Measurements from ENCODE around the gene CDV3. TPM values are rescaled to one million over a fixed set of nuclear protein-coding genes. Genes with fewer than 3 reads are reported as not detected.

The CDV3 gene
- total and polyA plus RNA-seq, 12 donors = 27.9 to 182 (median 150) TPM

- H3K36me3 ChIP-seq = no peaks in the 10 kb centered on the region
- 90 to 97% methylated on average over 1 of the region's 1 CpG for WGBS, 2 donors
- no peaks in the 10 kb centered on the region for H3K4me1 ChIP-seq
- no peak for DNase-seq
- no peaks in the 10 kb centered on the region for H3K27me3 ChIP-seq
- intact Hi-C loops (cut with DNase I) = no loop called here
- peaks cover 0 to 18% (median 0%) of the 10 kb centered on the region in 11 donors for H3K9me3 ChIP-seq
- TF ChIP-seq, protein P1, sequence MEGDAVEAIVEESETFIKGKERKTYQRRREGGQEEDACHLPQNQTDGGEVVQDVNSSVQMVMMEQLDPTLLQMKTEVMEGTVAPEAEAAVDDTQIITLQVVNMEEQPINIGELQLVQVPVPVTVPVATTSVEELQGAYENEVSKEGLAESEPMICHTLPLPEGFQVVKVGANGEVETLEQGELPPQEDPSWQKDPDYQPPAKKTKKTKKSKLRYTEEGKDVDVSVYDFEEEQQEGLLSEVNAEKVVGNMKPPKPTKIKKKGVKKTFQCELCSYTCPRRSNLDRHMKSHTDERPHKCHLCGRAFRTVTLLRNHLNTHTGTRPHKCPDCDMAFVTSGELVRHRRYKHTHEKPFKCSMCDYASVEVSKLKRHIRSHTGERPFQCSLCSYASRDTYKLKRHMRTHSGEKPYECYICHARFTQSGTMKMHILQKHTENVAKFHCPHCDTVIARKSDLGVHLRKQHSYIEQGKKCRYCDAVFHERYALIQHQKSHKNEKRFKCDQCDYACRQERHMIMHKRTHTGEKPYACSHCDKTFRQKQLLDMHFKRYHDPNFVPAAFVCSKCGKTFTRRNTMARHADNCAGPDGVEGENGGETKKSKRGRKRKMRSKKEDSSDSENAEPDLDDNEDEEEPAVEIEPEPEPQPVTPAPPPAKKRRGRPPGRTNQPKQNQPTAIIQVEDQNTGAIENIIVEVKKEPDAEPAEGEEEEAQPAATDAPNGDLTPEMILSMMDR (IDR thresholded peaks at IDR 0.05) = no peak
- no peak overlapping the region for H3K4me3 ChIP-seq
- ATAC-seq = no peak
- H3K27ac ChIP-seq = no peak overlapping the region
Observed at GRCh38 chr3:133562376-133562775, 11.1 kb upstream of the CDV3 start.

DNA sequence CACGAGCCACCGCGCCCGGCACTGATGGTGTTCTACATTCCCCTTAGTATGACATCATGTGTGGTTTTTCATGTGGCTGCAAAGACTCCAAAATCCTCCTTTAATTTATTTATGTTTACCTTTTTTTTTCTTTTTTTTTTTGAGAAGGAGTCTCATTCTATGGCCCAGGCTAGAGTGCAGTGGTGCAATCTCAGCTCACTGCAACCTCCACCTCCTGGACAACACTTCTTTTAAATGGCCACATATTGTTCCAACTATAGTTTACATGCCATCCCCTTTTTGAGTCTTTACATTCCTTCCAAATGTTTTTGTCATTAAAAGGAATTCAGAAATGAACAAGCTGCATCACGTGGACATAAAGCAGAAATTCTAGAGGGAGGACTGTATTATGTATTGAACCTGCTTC, 10.3 kb upstream of the CDV3 start:
- peaks cover 0 to 18% (median 0%) of the 10 kb centered on the region in 11 donors for H3K9me3 ChIP-seq
- no peaks in the 10 kb centered on the region for H3K27me3 ChIP-seq
- no peak for DNase-seq
- peaks cover 0 to 4% (median 0%) of the 10 kb centered on the region in 9 donors for H3K4me1 ChIP-seq
- no peak for ATAC-seq
- H3K36me3 ChIP-seq = no peaks in the 10 kb centered on the region
- intact Hi-C loops (cut with DNase I) = no loop called here
- TF ChIP-seq, protein P1 (IDR thresholded peaks at IDR 0.05) = no peak
- no peak overlapping the region for H3K27ac ChIP-seq
- WGBS, 2 donors = 73 to 77% methylated on average over 5 of the region's 5 CpGs
- no peak overlapping the region for H3K4me3 ChIP-seq

GRCh38 chr3:133563816-133564215, 9.7 kb upstream of the CDV3 start:
- Histone ChIP-seq H3K9me3 (peaks cover 0 to 11% (median 0%) of the 10 kb centered on the region in 11 donors), H3K27me3 (no peaks in the 10 kb centered on the region), H3K27ac (no peak overlapping the region), H3K36me3 (no peaks in the 10 kb centered on the region), H3K4me1 (peaks cover 0 to 8% (median 0%) of the 10 kb centered on the region in 9 donors), H3K4me3 (no peak overlapping the region)
- ATAC-seq (no peak), DNase-seq (no peak)
- 73 to 84% methylated on average over 1 of the region's 1 CpG for WGBS, 2 donors
- TF ChIP-seq, protein P1 (IDR thresholded peaks at IDR 0.05) = no peak
- intact Hi-C loops (cut with DNase I) = no loop called here

DNA sequence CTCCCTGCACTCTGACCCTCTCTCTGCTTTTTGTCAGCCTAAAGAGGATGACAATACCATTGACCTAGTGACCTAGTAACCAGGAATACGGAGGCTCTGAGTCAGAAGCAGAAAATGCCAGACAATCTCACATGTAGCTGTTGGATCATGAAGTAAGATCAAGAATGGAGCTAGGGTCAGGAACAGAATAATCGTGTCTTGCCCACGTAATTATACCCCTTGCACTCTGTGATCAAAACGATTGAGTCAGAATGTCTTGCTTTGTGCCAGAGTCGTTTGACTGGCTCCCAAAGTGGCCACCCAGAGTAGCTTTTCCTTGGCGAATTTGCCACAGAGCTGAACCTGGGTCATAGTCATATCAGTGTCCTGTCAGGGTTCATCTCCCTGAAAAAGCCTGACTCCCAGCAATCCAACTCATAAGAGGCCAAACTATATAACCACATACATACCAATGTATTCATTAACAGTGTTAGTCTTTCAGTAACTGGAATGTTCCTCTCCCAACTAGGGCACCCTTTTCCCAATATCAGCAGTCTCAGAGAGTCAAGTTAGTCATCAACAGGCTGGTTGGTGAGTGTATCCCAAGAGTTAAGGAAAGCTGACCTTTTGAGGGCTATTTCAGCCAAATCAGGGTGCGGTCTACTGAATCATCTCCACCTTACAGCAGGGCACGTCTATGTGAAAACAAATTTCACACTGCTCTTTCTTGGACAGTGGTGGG, 5.0 kb upstream of the CDV3 start:
- TF ChIP-seq, protein P1 (IDR thresholded peaks at IDR 0.05) = no peak
- ATAC-seq = no peak

More for the DNA sequence above, 5.0 kb upstream of the CDV3 start:
- Histone ChIP-seq H3K9me3 (no peaks in the 10 kb centered on the region), H3K4me1 (peaks cover 0 to 44% (median 18%) of the 10 kb centered on the region in 9 donors), H3K36me3 (no peaks in the 10 kb centered on the region), H3K27ac (peak overlapping the region in 1 of 10 donors; percentile 8), H3K27me3 (no peaks in the 10 kb centered on the region), H3K4me3 (no peak overlapping the region)
- WGBS, 2 donors = 66 to 68% methylated on average over 8 of the region's 8 CpGs
- DNase-seq = no peak
- intact Hi-C loops (cut with DNase I) = no loop called here
